Keratinocyte (primary cell): Measurements from ENCODE around the gene HYAL4. TPM values are rescaled to one million over a fixed set of nuclear protein-coding genes. Genes with fewer than 3 reads are reported as not detected.

Experiments
- DNase-seq: peaks from one replicate; pipeline ENCODE4 v3.0.0-alpha.2; 2011; ENCODE audit warnings: low read depth, missing footprints, low spot score
- FAIRE-seq: peaks from 2 replicates; lab custom pipeline; 2011; peaks lifted over from hg19 to GRCh38; lab: Jason Lieb, UNC
- H2AFZ ChIP-seq: 2 replicates; pipeline ENCODE4 v1.6.0; 2012; ENCODE audit warnings: low read length, control low read depth, inconsistent platforms; ENCODE audit not compliant: control insufficient read depth
- H3K27ac ChIP-seq: 2 replicates; pipeline ENCODE4 v1.5.1; 2011; ENCODE audit warnings: low read length; ENCODE audit not compliant: control insufficient read depth, insufficient read depth
- H3K27me3 ChIP-seq: 3 replicates; pipeline ENCODE4 v1.6.0; 2011; ENCODE audit warnings: low read length; ENCODE audit not compliant: control insufficient read depth, insufficient read depth; ENCODE audit errors: extremely low read depth
- H3K36me3 ChIP-seq, 2 experiments: 2 replicates in 1 of 2; 3 replicates in 1 of 2; pipeline ENCODE4 v1.5.1; 2011; ENCODE audit warnings: low read length in 2 of 2, mild to moderate bottlenecking in 1 of 2; ENCODE audit not compliant: control insufficient read depth in 2 of 2, insufficient read depth in 2 of 2; ENCODE audit errors: extremely low read depth in 1 of 2
- H3K4me1 ChIP-seq: 3 replicates; pipeline ENCODE4 v1.5.1; 2011; ENCODE audit warnings: low read length; ENCODE audit not compliant: control insufficient read depth, insufficient read depth; ENCODE audit errors: extremely low read depth
- H3K4me2 ChIP-seq: 3 replicates; pipeline ENCODE4 v1.6.0; 2011; ENCODE audit warnings: low read depth, low read length; ENCODE audit not compliant: control insufficient read depth, insufficient read depth; ENCODE audit errors: extremely low read depth
- H3K4me3 ChIP-seq, 3 experiments: fragments of 200-600 bp in 1 of 3; sonication (generic) in 1 of 3; 2 replicates in 2 of 3; 3 replicates in 1 of 3; pipeline ENCODE4 v1.5.1; 2011 to 2016; ENCODE audit warnings: low read length in 3 of 3, mild to moderate bottlenecking in 3 of 3, control low read depth in 2 of 3, inconsistent platforms in 1 of 3, low read depth in 1 of 3, mixed read lengths in 1 of 3, mixed run types in 1 of 3, moderate library complexity in 1 of 3; ENCODE audit not compliant: control insufficient read depth in 2 of 3, insufficient read depth in 2 of 3; ENCODE audit errors: extremely low read depth in 1 of 3
- H3K79me2 ChIP-seq: 2 replicates; pipeline ENCODE4 v1.6.0; 2012; ENCODE audit warnings: low read length; ENCODE audit not compliant: control insufficient read depth, insufficient read depth
- H3K9ac ChIP-seq: 3 replicates; pipeline ENCODE4 v1.6.0; 2011; ENCODE audit warnings: low read length; ENCODE audit not compliant: control insufficient read depth, insufficient read depth; ENCODE audit errors: extremely low read depth
- H3K9me1 ChIP-seq: 3 replicates; pipeline ENCODE4 v1.6.0; 2011; ENCODE audit warnings: low read length; ENCODE audit not compliant: control insufficient read depth, insufficient read depth; ENCODE audit errors: extremely low read depth
- H3K9me3 ChIP-seq: 2 replicates; pipeline ENCODE4 v1.5.1; 2012; ENCODE audit warnings: low read depth, low read length; ENCODE audit not compliant: control insufficient read depth
- H4K20me1 ChIP-seq: 3 replicates; pipeline ENCODE4 v1.6.0; 2011; ENCODE audit warnings: low read length; ENCODE audit not compliant: control insufficient read depth, insufficient read depth; ENCODE audit errors: extremely low read depth
- CTCF ChIP-seq, 3 experiments: IDR thresholded peaks in 1 of 3; conservative IDR thresholded peaks in 1 of 3; optimal IDR thresholded peaks in 1 of 3; 2 replicates in 2 of 3; 3 replicates in 1 of 3; pipeline versions ENCODE3 to v1.5.1; 2011; ENCODE audit warnings: low read length in 3 of 3, mild to moderate bottlenecking in 3 of 3, moderate library complexity in 2 of 3, control low read depth in 1 of 3, inconsistent platforms in 1 of 3; ENCODE audit not compliant: insufficient read depth in 2 of 3; ENCODE audit errors: extremely low read depth in 1 of 3
- EZH2 ChIP-seq: IDR thresholded peaks from one replicate; pipeline ENCODE4 v1.6.1; 2012; ENCODE audit warnings: inconsistent platforms, mild to moderate bottlenecking, low read length, moderate library complexity
- dilution Hi-C: fragments of 300-500 bp; cut with MboI; formaldehyde crosslinking; loops from one replicate; pipeline ENCODE4 v1.7.0; 2020; ENCODE audit warnings: low sequenced_read_pairs; ENCODE audit not compliant: extremely low pct_ligation_motif_present
- polyA plus RNA-seq, 5 experiments: library from polyadenylated mRNA; depleted of rRNA in 3 of 5; stranded (reverse) in 3 of 5; stranded (forward) in 1 of 5; unstranded in 1 of 5; fragments of >200 nt; gene quantifications; 1 replicate in 1 of 5; 2 replicates in 3 of 5; 3 replicates in 1 of 5; pipeline versions ENCODE4 v1.2.1 to v1.2.3, GENCODE V29; 2011 to 2012; ENCODE audit warnings: missing spikeins in 2 of 5, low read depth in 1 of 5, low replicate concordance in 1 of 5

HYAL4 gene
- polyA plus RNA-seq, 1 donor (not counting 4 experiments of a cell fraction or from before 2014, with no cell fraction given) = 0.26 TPM

GRCh38 chr7:123918309-123918708 is 73.3 kb downstream of the HYAL4 start:
- no peak overlapping the region for H3K4me2 ChIP-seq
- H3K27ac ChIP-seq = no peak overlapping the region
- no peaks in the 10 kb centered on the region for H3K9me3 ChIP-seq
- no peaks in the 10 kb centered on the region for H3K4me1 ChIP-seq
- H3K9me1 ChIP-seq = no peaks in the 10 kb centered on the region
- H3K9ac ChIP-seq = no peak overlapping the region
- DNase-seq (no peak), FAIRE-seq (no peak)
- TF ChIP-seq EZH2 = no peak
- no peak for TF ChIP-seq CTCF (optimal IDR thresholded peaks at IDR 0.05 in 1 of 3, IDR thresholded peaks at IDR 0.05 in 1 of 3, conservative IDR thresholded peaks at IDR 0.05 in 1 of 3; ENCODE audit: extremely low read depth in 1 of 3, insufficient read depth in 2 of 3, low read length in 3 of 3)
- H3K36me3 ChIP-seq = no peaks in the 10 kb centered on the region
- peaks cover 4% of the 10 kb centered on the region for H3K27me3 ChIP-seq
- H4K20me1 ChIP-seq = no peaks in the 10 kb centered on the region
- no peaks in the 10 kb centered on the region for H3K79me2 ChIP-seq
- H2AFZ ChIP-seq = no peak overlapping the region
- H3K4me3 ChIP-seq = no peak overlapping the region
- dilution Hi-C loops = no loop called here

DNA sequence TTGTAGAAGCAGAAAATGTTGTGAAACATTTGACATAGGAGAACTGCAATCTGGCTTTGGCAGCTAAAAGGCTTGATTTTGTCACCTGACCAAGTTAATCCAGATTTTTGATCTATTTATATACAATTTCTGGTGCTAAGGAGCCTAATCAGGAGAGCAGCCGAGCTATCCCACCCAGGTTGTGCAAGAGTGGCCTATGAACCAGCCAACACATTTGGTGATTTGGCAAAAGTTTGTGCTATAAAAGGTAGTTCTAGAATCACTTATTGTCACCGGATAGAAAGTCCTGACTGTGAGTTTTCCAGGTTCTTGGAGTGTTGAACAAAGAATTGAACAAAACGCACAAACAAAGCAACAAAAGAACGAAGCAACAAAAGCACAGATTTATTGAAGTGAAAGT is 78.6 kb downstream of the HYAL4 start:
- Histone ChIP-seq H3K4me1 (no peaks in the 10 kb centered on the region), H3K9ac (no peak overlapping the region), H3K27me3 (no peaks in the 10 kb centered on the region), H3K4me3 (no peak overlapping the region), H3K9me1 (no peaks in the 10 kb centered on the region), H3K9me3 (peaks cover 1% of the 10 kb centered on the region), H4K20me1 (no peaks in the 10 kb centered on the region), H3K36me3 (no peaks in the 10 kb centered on the region), H3K27ac (no peak overlapping the region), H3K4me2 (no peak overlapping the region), H3K79me2 (no peaks in the 10 kb centered on the region), H2AFZ (no peak overlapping the region)
- dilution Hi-C loops = no loop called here
- TF ChIP-seq CTCF (optimal IDR thresholded peaks at IDR 0.05 in 1 of 3, IDR thresholded peaks at IDR 0.05 in 1 of 3, conservative IDR thresholded peaks at IDR 0.05 in 1 of 3; ENCODE audit: extremely low read depth in 1 of 3, insufficient read depth in 2 of 3, low read length in 3 of 3) (no peak), EZH2 (no peak)
- no peak for DNase-seq
- no peak for FAIRE-seq
